Right forelimb (tissue), 1 donor: ENCODE measurements around the gene TRABD.

Source experiments
- DNase-seq: peaks from one replicate; pipeline ENCODE4 v3.0.0-alpha.2; 2018

TRABD gene

GRCh38 chr22:50153056-50153755, 32.5 kb upstream of the TRABD start:
- DNase-seq, result no peak

GRCh38 chr22:50153756-50154140, 32.0 kb upstream of the TRABD start:
- no peak for DNase-seq

- peak; percentile 37 for DNase-seq
These were observed 27.9 kb upstream of the TRABD start for GRCh38 chr22:50157709-50158375.

GRCh38 chr22:50160947-50161346, 24.8 kb upstream of the TRABD start:
- DNase-seq, result no peak

GRCh38 chr22:50161508-50162390, 24.0 kb upstream of the TRABD start:
- peak; percentile 39 for DNase-seq

GRCh38 chr22:50162391-50162956, 23.2 kb upstream of the TRABD start:
- DNase-seq, result no peak

- DNase-seq, result no peak
These were observed 20.1 kb upstream of the TRABD start for GRCh38 chr22:50165436-50166123.

GRCh38 chr22:50167689-50168489, 17.8 kb upstream of the TRABD start:
- DNase-seq, result no peak

- DNase-seq, result peak; percentile 40
These were observed 17.1 kb upstream of the TRABD start for GRCh38 chr22:50168490-50169180.

- peak; percentile 44 for DNase-seq
These were observed 16.4 kb upstream of the TRABD start for GRCh38 chr22:50169181-50169759.

GRCh38 chr22:50169774-50170341, 15.9 kb upstream of the TRABD start:
- DNase-seq, result peak; percentile 42

GRCh38 chr22:50170453-50171318, 15.0 kb upstream of the TRABD start, which contains the start of gene PANX2:
PANX2 (plus strand) TSS chr22:50170731; CDS start chr22:50170731, 0 bp downstream.
- no peak for DNase-seq

GRCh38 chr22:50171319-50171964, 14.3 kb upstream of the TRABD start:
- no peak for DNase-seq

- no peak for DNase-seq
These were observed 13.7 kb upstream of the TRABD start for GRCh38 chr22:50171965-50172421.

- no peak for DNase-seq
These were observed 12.3 kb upstream of the TRABD start for GRCh38 chr22:50173311-50173982.

- DNase-seq, result no peak
These were observed 11.7 kb upstream of the TRABD start for GRCh38 chr22:50173983-50174355.

- no peak for DNase-seq
These were observed 11.1 kb upstream of the TRABD start for GRCh38 chr22:50174382-50175190.
